IMR-90 (cell line): Measurements from ENCODE around the gene CIAO2A. TPM values are rescaled to one million over a fixed set of nuclear protein-coding genes. Genes with fewer than 3 reads are reported as not detected.

Source experiments
- ATAC-seq: fragments of 200-7000 bp; cut with Tn5 transposase; 2 replicates; pipeline ENCODE4 v1.9.1; 2020; ENCODE audit warnings: low read depth, mild to moderate bottlenecking, moderate library complexity
- BruUV-seq: library from RNA; stranded (reverse); fragments of 400-500 nt; replicated peaks from 2 replicates; lab custom pipeline; 2021; lab: Mats Ljungman, UMichigan
- CTCF ChIA-PET: fragments of 300-600 bp; formaldehyde crosslinking; extraction: SDS; loops from one replicate; lab custom pipeline; 2021; ENCODE audit warnings: antibody characterized with exemption; lab: Yijun Ruan, JAX
- POLR2A ChIA-PET: fragments of 300-600 bp; sonication (Branson Sonifier 250); formaldehyde crosslinking; loops from one replicate; lab custom pipeline; 2022; ENCODE audit warnings: antibody characterized with exemption; ENCODE audit not compliant: unreplicated experiment; lab: Charles Lee
- DNase-seq: peaks from one replicate; pipeline ENCODE4 v3.0.0; 2013
- H2AFZ ChIP-seq: replicated peaks from 2 replicates; pipeline ENCODE3; 2013; ENCODE audit warnings: low read length, mild to moderate bottlenecking; ENCODE audit not compliant: poor library complexity
- H2AK5ac ChIP-seq: 2 replicates; pipeline ENCODE4 v1.6.1; 2013; ENCODE audit warnings: low read depth, low read length, inconsistent platforms
- H2AK9ac ChIP-seq: replicated peaks from 2 replicates; pipeline ENCODE3; 2013; ENCODE audit warnings: mild to moderate bottlenecking, low read depth, low read length, moderate library complexity; ENCODE audit not compliant: poor library complexity
- H2BK120ac ChIP-seq: 2 replicates; pipeline ENCODE4 v1.6.1; 2013; ENCODE audit warnings: low read depth, low read length, inconsistent platforms
- H2BK15ac ChIP-seq: 3 replicates; pipeline ENCODE4 v1.6.1; 2013; ENCODE audit warnings: low read depth, low read length, inconsistent platforms
- H2BK20ac ChIP-seq: 2 replicates; pipeline ENCODE4 v1.6.1; 2013; ENCODE audit warnings: low read depth, mild to moderate bottlenecking, inconsistent platforms, low read length, moderate library complexity
- H2BK5ac ChIP-seq: 2 replicates; pipeline ENCODE4 v1.6.1; 2013; ENCODE audit warnings: mild to moderate bottlenecking, low read depth, low read length, inconsistent platforms; ENCODE audit not compliant: poor library complexity, severe bottlenecking
- H3K14ac ChIP-seq: replicated peaks from 2 replicates; pipeline ENCODE4 v1.6.1; 2013; ENCODE audit warnings: low read depth, low read length, inconsistent platforms
- H3K18ac ChIP-seq: 2 replicates; pipeline ENCODE4 v1.6.1; 2013; ENCODE audit warnings: low read depth, low read length, control low read depth
- H3K23ac ChIP-seq: 2 replicates; pipeline ENCODE4 v1.6.1; 2013; ENCODE audit warnings: low read depth, low read length, inconsistent platforms
- H3K27ac ChIP-seq: 2 replicates; pipeline ENCODE4 v1.5.1; 2013; ENCODE audit warnings: mild to moderate bottlenecking, control low read depth, low read length; ENCODE audit not compliant: insufficient read depth
- H3K27me3 ChIP-seq: 2 replicates; pipeline ENCODE4 v1.6.1; 2013; ENCODE audit warnings: low read length; ENCODE audit not compliant: control insufficient read depth, insufficient read depth
- H3K36me3 ChIP-seq: 2 replicates; pipeline ENCODE4 v1.6.1; 2013; ENCODE audit warnings: low read length, mixed read lengths; ENCODE audit not compliant: control insufficient read depth, insufficient read depth
- H3K4ac ChIP-seq: 2 replicates; pipeline ENCODE4 v1.6.1; 2013; ENCODE audit warnings: low read depth, low read length, inconsistent platforms
- H3K4me1 ChIP-seq: 2 replicates; pipeline ENCODE4 v1.6.1; 2013; ENCODE audit warnings: low read length, mixed read lengths; ENCODE audit not compliant: control insufficient read depth, insufficient read depth
- H3K4me2 ChIP-seq: 2 replicates; pipeline ENCODE4 v1.6.1; 2013; ENCODE audit warnings: low read depth, mild to moderate bottlenecking, control low read depth, low read length, moderate library complexity
- H3K4me3 ChIP-seq: 2 replicates; pipeline ENCODE4 v1.5.1; 2013; ENCODE audit warnings: low read depth, mild to moderate bottlenecking, control low read depth, low read length, moderate library complexity; ENCODE audit not compliant: insufficient read depth
- H3K56ac ChIP-seq: 2 replicates; pipeline ENCODE4 v1.6.1; 2013; ENCODE audit warnings: low read length, inconsistent platforms; ENCODE audit not compliant: insufficient read depth; ENCODE audit errors: extremely low read depth
- H3K79me1 ChIP-seq, 2 experiments: 2 replicates each; pipeline ENCODE4 v1.6.1; 2013; ENCODE audit warnings: low read length in 2 of 2, inconsistent platforms in 1 of 2, low read depth in 1 of 2
- H3K9ac ChIP-seq: 2 replicates; pipeline ENCODE4 v1.6.1; 2013; ENCODE audit warnings: low read depth, low read length, control low read depth
- H3K9me1 ChIP-seq: 2 replicates; pipeline ENCODE4 v1.6.1; 2013; ENCODE audit warnings: low read length, inconsistent platforms; ENCODE audit not compliant: insufficient read depth
- H3K9me3 ChIP-seq: 2 replicates; pipeline ENCODE4 v1.6.1; 2013; ENCODE audit warnings: low read length; ENCODE audit not compliant: control insufficient read depth, insufficient read depth
- H4K20me1 ChIP-seq: 2 replicates; pipeline ENCODE4 v1.6.1; 2013; ENCODE audit warnings: low read length, inconsistent platforms; ENCODE audit not compliant: insufficient read depth
- H4K5ac ChIP-seq: 2 replicates; pipeline ENCODE4 v1.6.1; 2013; ENCODE audit warnings: mild to moderate bottlenecking, low read depth, low read length, control low read depth
- H4K8ac ChIP-seq, 2 experiments: 2 replicates each; pipeline ENCODE4 v1.6.1; 2013; ENCODE audit warnings: low read depth in 2 of 2, low read length in 2 of 2, control low read depth in 1 of 2, inconsistent platforms in 1 of 2
- H4K91ac ChIP-seq: 2 replicates; pipeline ENCODE4 v1.6.1; 2013; ENCODE audit warnings: low read depth, low read length, inconsistent platforms; ENCODE audit not compliant: insufficient read depth
- CEBPB ChIP-seq: IDR thresholded peaks from 2 replicates; pipeline ENCODE4 v1.6.1; 2012; ENCODE audit warnings: low read depth, low read length, improper control_type of control experiment
- MAFK ChIP-seq: IDR thresholded peaks from 2 replicates; pipeline ENCODE4 v1.6.1; 2012; ENCODE audit warnings: low read depth, low read length, improper control_type of control experiment
- WGBS, 2 experiments: methylation state at CpG; one replicate each; pipeline versions ENCODE4 v1.1.5 to v1.1.7; 2013; ENCODE audit warnings: missing lambda C conversion rate in 2 of 2; ENCODE audit not compliant: insufficient read length in 1 of 2; ENCODE audit errors: extremely low coverage in 2 of 2; 5-methylcytosine and 5-hydroxymethylcytosine counted together
- dilution Hi-C: fragments of 300-500 bp; cut with HindIII; formaldehyde crosslinking; loops from one replicate; pipeline ENCODE4 v1.14.3; 2018; ENCODE audit warnings: low sequenced_read_pairs; ENCODE audit not compliant: unreplicated experiment
- in situ Hi-C: fragments of 300-500 bp; cut with MboI; formaldehyde crosslinking; loops from 3 replicates; pipeline ENCODE4 v1.14.3; 2019; ENCODE audit warnings: low sequenced_read_pairs, inconsistent platforms, mixed read lengths
- intact Hi-C: fragments of 100-400 bp; cut with micrococcal nuclease; formaldehyde crosslinking; loops from 2 replicates; pipeline ENCODE4 v1.10.0; 2022
- polyA plus RNA-seq, 3 experiments: library from polyadenylated mRNA; depleted of rRNA; stranded (reverse); fragments of >200 nt; gene quantifications; 2 replicates each; pipeline ENCODE4 v1.2.3, GENCODE V29; 2012; ENCODE audit warnings: low replicate concordance in 1 of 3
- total RNA-seq: library from RNA; depleted of rRNA; stranded (reverse); fragments of >200 nt; gene quantifications from 2 replicates; pipeline ENCODE4 v1.2.3, GENCODE V29; 2012

Gene CIAO2A
- total and polyA plus RNA-seq, 2 of the 4 experiments (the other 2 are of a cell fraction), result 36.7 to 38.3 TPM

- Histone ChIP-seq H3K79me1 (peaks cover 34 to 52% of the 10 kb centered on the region in 2 experiments), H4K91ac (no peak overlapping the region), H3K36me3 (peaks cover 18% of the 10 kb centered on the region), H3K56ac (no peak overlapping the region), H3K23ac (no peak overlapping the region), H3K27me3 (no peaks in the 10 kb centered on the region), H3K27ac (no peak overlapping the region), H2BK20ac (no peak overlapping the region), H2AK5ac (no peak overlapping the region), H2BK15ac (no peak overlapping the region), H4K8ac (no peak overlapping the region), H3K9ac (no peak overlapping the region), H4K5ac (no peak overlapping the region), H3K4me1 (peaks cover 4% of the 10 kb centered on the region), H3K4me3 (no peak overlapping the region), H3K9me3 (no peaks in the 10 kb centered on the region), H2AFZ (no peak overlapping the region), H4K20me1 (peaks cover 24% of the 10 kb centered on the region; the same call in 1 of the 2 replicates), H3K18ac (no peak overlapping the region), H3K14ac (no peak overlapping the region), H3K9me1 (peaks cover 7% of the 10 kb centered on the region), H2BK120ac (no peak overlapping the region), H3K4ac (no peak overlapping the region), H2BK5ac (no peak overlapping the region), H2AK9ac (no peak overlapping the region), H3K4me2 (no peak overlapping the region)
- dilution Hi-C loops, result no loop called here
- BruUV-seq, result no TSS peak
- CTCF ChIA-PET, result no interaction called here
- intact Hi-C loops, result loop anchor here (5.0 kb wide), 1 partner anchor 34 kb away; no protein-coding TSS in a partner anchor
- peak; percentile 52 for DNase-seq
- ATAC-seq, result peak; percentile 57; the same call in 1 of the 2 replicates
- no CpG with 5 or more reads among the region's 1 CpG for WGBS, 2 experiments
- TF ChIP-seq MAFK, result no peak
- peak; percentile 77 for TF ChIP-seq CEBPB
- in situ Hi-C loops, result no loop called here
- POLR2A ChIA-PET, result no interaction called here
Measured at GRCh38 chr15:64112904-64113303, 19.3 kb upstream of the CIAO2A start.
